Measurements from ENCODE around the gene PEBP1.
"Not testable (repeated sequence)": the region's sequence is repeated elsewhere in the genome, so short reads cannot be mapped to it uniquely, and the experiment has no call there.

PEBP1 gene

GRCh38 chr12:118126119-118126757 lies 9.7 kb upstream of the PEBP1 start:
- Histone ChIP-seq H3K27ac (no peak overlapping the region), H3K4me3 (no peak overlapping the region)

GRCh38 chr12:118127867-118128266 lies 8.1 kb upstream of the PEBP1 start:
- H3K4me3 ChIP-seq = no peak overlapping the region
- no peak overlapping the region for H3K27ac ChIP-seq

- not testable (repeated sequence) for H3K4me3 ChIP-seq, H3K27ac ChIP-seq
Observed at GRCh38 chr12:118129436-118129835, 6.5 kb upstream of the PEBP1 start.

GRCh38 chr12:118136559-118137003 lies 657 bp downstream of the PEBP1 start:
- Histone ChIP-seq H3K4me3 (peak overlapping the region; percentile 62 to 99 (median 92)), H3K27ac (peak overlapping the region; percentile 35 to 98 (median 86))

GRCh38 chr12:118137148-118137678 lies 1.3 kb downstream of the PEBP1 start:
- Histone ChIP-seq H3K4me3 (peak overlapping the region; percentile 62 to 99 (median 92)), H3K27ac (peak overlapping the region in 17 of 21 experiments; percentile 69 to 98 (median 87))

- Histone ChIP-seq H3K4me3 (no peak overlapping the region), H3K27ac (no peak overlapping the region)
Observed at GRCh38 chr12:118140825-118141224, 4.9 kb downstream of the PEBP1 start.

GRCh38 chr12:118144499-118144898 lies 8.6 kb downstream of the PEBP1 start:
- no peak overlapping the region for H3K4me3 ChIP-seq
- no peak overlapping the region for H3K27ac ChIP-seq

- H3K27ac ChIP-seq = no peak overlapping the region
- H3K4me3 ChIP-seq = no peak overlapping the region
Observed at GRCh38 chr12:118145113-118145797, 9.3 kb downstream of the PEBP1 start.

- H3K4me3 ChIP-seq = no peak overlapping the region
- no peak overlapping the region for H3K27ac ChIP-seq
Observed at GRCh38 chr12:118145798-118146156, 9.9 kb downstream of the PEBP1 start.

GRCh38 chr12:118148287-118148686 lies 12.4 kb downstream of the PEBP1 start:
- H3K4me3 ChIP-seq = no peak overlapping the region
- no peak overlapping the region for H3K27ac ChIP-seq

GRCh38 chr12:118150625-118151024 lies 14.7 kb downstream of the PEBP1 start:
- H3K27ac ChIP-seq = no peak overlapping the region

GRCh38 chr12:118151755-118152154 lies 15.8 kb downstream of the PEBP1 start:
- Histone ChIP-seq H3K4me3 (no peak overlapping the region), H3K27ac (no peak overlapping the region)

More at GRCh38 chr12:118150625-118151024, 14.7 kb downstream of the PEBP1 start:
- no peak overlapping the region for H3K4me3 ChIP-seq

GRCh38 chr12:118160536-118160935 lies 24.6 kb downstream of the PEBP1 start:
- no peak overlapping the region for H3K27ac ChIP-seq
- no peak overlapping the region for H3K4me3 ChIP-seq

- Histone ChIP-seq H3K4me3 (no peak overlapping the region), H3K27ac (no peak overlapping the region)
Observed at GRCh38 chr12:118164798-118165486, 29.0 kb downstream of the PEBP1 start.

GRCh38 chr12:118166946-118167345 lies 31.0 kb downstream of the PEBP1 start:
- Histone ChIP-seq H3K27ac (no peak overlapping the region), H3K4me3 (no peak overlapping the region)

GRCh38 chr12:118175823-118176447 lies 40.0 kb downstream of the PEBP1 start:
- no peak overlapping the region for H3K27ac ChIP-seq
- no peak overlapping the region for H3K4me3 ChIP-seq

GRCh38 chr12:118183155-118183554 lies 47.2 kb downstream of the PEBP1 start:
- Histone ChIP-seq H3K4me3 (no peak overlapping the region), H3K27ac (no peak overlapping the region)

GRCh38 chr12:118183711-118184110 lies 47.8 kb downstream of the PEBP1 start:
- Histone ChIP-seq H3K27ac (no peak overlapping the region), H3K4me3 (no peak overlapping the region)

GRCh38 chr12:118185602-118186397 lies 49.9 kb downstream of the PEBP1 start:
- H3K27ac ChIP-seq = no peak overlapping the region

More at GRCh38 chr12:118185602-118186397, 49.9 kb downstream of the PEBP1 start:
- no peak overlapping the region for H3K4me3 ChIP-seq
